ENCODE data around the gene FAU.
A peak's percentile ranks its signal among the peaks of the same experiment; 100 is the strongest.

FAU gene

GRCh38 chr11:65078786-65079342 is 43.1 kb downstream of the FAU start:
- peak overlapping the region; percentile 41 for H3K27ac ChIP-seq
- TF ChIP-seq CTCF (conservative IDR thresholded peaks at IDR 0.05) = no peak

GRCh38 chr11:65078151-65078550 is 43.8 kb downstream of the FAU start:
- peak overlapping the region; percentile 41 for H3K27ac ChIP-seq
- peak; percentile 98 for TF ChIP-seq CTCF (conservative IDR thresholded peaks at IDR 0.05)

GRCh38 chr11:65077451-65077850 is 44.5 kb downstream of the FAU start:
- no peak for TF ChIP-seq CTCF (conservative IDR thresholded peaks at IDR 0.05)
- H3K27ac ChIP-seq = peak overlapping the region; percentile 41

DNA sequence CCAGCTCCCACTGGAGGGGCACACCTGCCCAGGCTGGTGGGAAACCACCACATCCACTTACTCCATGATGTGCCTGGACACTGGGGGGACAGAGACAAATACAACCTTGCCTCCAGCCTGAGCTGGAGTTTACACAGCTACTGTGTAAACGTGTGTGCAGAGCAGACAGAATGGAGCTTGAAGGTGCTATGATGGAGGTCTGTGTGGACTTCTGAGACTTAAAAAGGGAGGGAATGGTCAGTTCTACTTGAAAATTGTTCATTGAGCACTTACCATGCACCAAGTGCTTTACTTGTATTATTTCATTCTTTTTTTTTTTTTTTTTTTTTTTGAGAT is 49.3 kb downstream of the FAU start:
- no peak for TF ChIP-seq CTCF (conservative IDR thresholded peaks at IDR 0.05)
- no peak overlapping the region for H3K27ac ChIP-seq

GRCh38 chr11:65071907-65072630 is 49.9 kb downstream of the FAU start:
- TF ChIP-seq CTCF (conservative IDR thresholded peaks at IDR 0.05) = no peak

More at GRCh38 chr11:65071907-65072630, 49.9 kb downstream of the FAU start:
- no peak overlapping the region for H3K27ac ChIP-seq
